Tibial nerve (tissue), 3 donors: Measurements from ENCODE around the gene TEP1.

Experiments
- CTCF ChIP-seq, 5 experiments: fragments of 200-600 bp in 3 of 5; fragments of 450-650 bp in 2 of 5; sonication (generic) in 3 of 5; IDR thresholded peaks; one replicate each; pipeline ENCODE4 v1.5.1; 2016 to 2019; ENCODE audit warnings: antibody characterized with exemption in 5 of 5, mild to moderate bottlenecking in 3 of 5, moderate library complexity in 2 of 5
- POLR2A ChIP-seq, 2 donors: fragments of 450-650 bp; IDR thresholded peaks; one replicate each; pipeline ENCODE4 v1.6.1; 2017; ENCODE audit warnings: antibody characterized with exemption in 2 of 2, mild to moderate bottlenecking in 2 of 2, moderate library complexity in 2 of 2

DNA sequence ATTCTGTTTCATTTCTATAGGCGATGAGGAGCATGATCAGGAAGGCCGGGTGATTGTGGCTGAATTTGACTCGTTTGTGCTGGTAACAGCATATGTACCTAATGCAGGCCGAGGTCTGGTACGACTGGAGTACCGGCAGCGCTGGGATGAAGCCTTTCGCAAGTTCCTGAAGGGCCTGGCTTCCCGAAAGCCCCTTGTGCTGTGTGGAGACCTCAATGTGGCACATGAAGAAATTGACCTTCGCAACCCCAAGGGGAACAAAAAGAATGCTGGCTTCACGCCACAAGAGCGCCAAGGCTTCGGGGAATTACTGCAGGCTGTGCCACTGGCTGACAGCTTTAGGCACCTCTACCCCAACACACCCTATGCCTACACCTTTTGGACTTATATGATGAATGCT, 43.7 kb upstream of the TEP1 start:
- TF ChIP-seq CTCF (IDR thresholded peaks at IDR 0.05): no peak
- no peak for TF ChIP-seq POLR2A (IDR thresholded peaks at IDR 0.05)
